ENCODE measurements around the gene GBP2. TPM values are rescaled to one million over a fixed set of nuclear protein-coding genes. Genes with fewer than 3 reads are reported as not detected.

Gene GBP2
- total RNA-seq, 1 experiment from 2014 or later, result 0.24 TPM

DNA sequence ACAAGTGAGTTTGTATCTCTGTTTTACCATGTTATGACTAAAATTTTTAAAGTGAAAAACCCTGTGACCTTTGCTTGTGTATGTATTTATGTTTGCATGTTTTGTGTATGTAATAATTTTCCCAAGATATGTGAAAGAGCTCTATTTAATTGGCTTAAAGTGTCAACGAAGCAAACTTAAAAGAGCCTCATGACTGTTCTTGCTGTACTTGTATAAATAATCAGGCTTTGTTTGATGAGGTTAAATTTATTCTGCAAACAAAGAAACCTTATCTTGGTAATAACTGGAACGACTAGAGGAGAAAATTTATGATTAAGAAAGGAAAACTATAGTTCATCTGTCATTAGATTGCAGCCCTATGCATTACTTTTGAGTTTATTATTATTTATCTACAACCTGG is 43.3 kb upstream of the GBP2 start:
- H3K4me1 Mint-ChIP-seq, result no peaks in the 10 kb centered on the region
- DNase-seq (ENCODE audit: low spot score), result no peak
- TF ChIP-seq, protein P1, sequence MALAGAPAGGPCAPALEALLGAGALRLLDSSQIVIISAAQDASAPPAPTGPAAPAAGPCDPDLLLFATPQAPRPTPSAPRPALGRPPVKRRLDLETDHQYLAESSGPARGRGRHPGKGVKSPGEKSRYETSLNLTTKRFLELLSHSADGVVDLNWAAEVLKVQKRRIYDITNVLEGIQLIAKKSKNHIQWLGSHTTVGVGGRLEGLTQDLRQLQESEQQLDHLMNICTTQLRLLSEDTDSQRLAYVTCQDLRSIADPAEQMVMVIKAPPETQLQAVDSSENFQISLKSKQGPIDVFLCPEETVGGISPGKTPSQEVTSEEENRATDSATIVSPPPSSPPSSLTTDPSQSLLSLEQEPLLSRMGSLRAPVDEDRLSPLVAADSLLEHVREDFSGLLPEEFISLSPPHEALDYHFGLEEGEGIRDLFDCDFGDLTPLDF (CRISPR knock-in tag; IDR thresholded peaks at IDR 0.05), result no peak
- TF ChIP-seq FOXK1 (CRISPR knock-in tag; IDR thresholded peaks at IDR 0.05) (no peak), ZNF263 (CRISPR knock-in tag; IDR thresholded peaks at IDR 0.05; ENCODE audit: low read depth) (no peak), ATF1 (CRISPR knock-in tag; IDR thresholded peaks at IDR 0.05) (no peak), ELF4 (CRISPR knock-in tag; IDR thresholded peaks at IDR 0.05; ENCODE audit: low read depth) (no peak), ESRRA (CRISPR knock-in tag; IDR thresholded peaks at IDR 0.05; ENCODE audit: borderline replicate concordance) (no peak), FOXJ3 (CRISPR knock-in tag; IDR thresholded peaks at IDR 0.05; ENCODE audit: borderline replicate concordance) (no peak), JUN (CRISPR knock-in tag; IDR thresholded peaks at IDR 0.05) (no peak), ZNF416 (CRISPR knock-in tag; IDR thresholded peaks at IDR 0.05) (no peak), ZNF219 (CRISPR knock-in tag; IDR thresholded peaks at IDR 0.05; ENCODE audit: borderline replicate concordance) (no peak), TEAD4 (CRISPR knock-in tag; IDR thresholded peaks at IDR 0.05) (no peak), JAZF1 (CRISPR knock-in tag; IDR thresholded peaks at IDR 0.05) (no peak), TCF7 (CRISPR knock-in tag; IDR thresholded peaks at IDR 0.05; ENCODE audit: low read depth) (no peak), EMX1 (CRISPR knock-in tag; IDR thresholded peaks at IDR 0.05) (no peak)
- TF ChIP-seq, protein P2, sequence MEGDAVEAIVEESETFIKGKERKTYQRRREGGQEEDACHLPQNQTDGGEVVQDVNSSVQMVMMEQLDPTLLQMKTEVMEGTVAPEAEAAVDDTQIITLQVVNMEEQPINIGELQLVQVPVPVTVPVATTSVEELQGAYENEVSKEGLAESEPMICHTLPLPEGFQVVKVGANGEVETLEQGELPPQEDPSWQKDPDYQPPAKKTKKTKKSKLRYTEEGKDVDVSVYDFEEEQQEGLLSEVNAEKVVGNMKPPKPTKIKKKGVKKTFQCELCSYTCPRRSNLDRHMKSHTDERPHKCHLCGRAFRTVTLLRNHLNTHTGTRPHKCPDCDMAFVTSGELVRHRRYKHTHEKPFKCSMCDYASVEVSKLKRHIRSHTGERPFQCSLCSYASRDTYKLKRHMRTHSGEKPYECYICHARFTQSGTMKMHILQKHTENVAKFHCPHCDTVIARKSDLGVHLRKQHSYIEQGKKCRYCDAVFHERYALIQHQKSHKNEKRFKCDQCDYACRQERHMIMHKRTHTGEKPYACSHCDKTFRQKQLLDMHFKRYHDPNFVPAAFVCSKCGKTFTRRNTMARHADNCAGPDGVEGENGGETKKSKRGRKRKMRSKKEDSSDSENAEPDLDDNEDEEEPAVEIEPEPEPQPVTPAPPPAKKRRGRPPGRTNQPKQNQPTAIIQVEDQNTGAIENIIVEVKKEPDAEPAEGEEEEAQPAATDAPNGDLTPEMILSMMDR (IDR thresholded peaks at IDR 0.05), result no peak
- TF ChIP-seq, protein P3, sequence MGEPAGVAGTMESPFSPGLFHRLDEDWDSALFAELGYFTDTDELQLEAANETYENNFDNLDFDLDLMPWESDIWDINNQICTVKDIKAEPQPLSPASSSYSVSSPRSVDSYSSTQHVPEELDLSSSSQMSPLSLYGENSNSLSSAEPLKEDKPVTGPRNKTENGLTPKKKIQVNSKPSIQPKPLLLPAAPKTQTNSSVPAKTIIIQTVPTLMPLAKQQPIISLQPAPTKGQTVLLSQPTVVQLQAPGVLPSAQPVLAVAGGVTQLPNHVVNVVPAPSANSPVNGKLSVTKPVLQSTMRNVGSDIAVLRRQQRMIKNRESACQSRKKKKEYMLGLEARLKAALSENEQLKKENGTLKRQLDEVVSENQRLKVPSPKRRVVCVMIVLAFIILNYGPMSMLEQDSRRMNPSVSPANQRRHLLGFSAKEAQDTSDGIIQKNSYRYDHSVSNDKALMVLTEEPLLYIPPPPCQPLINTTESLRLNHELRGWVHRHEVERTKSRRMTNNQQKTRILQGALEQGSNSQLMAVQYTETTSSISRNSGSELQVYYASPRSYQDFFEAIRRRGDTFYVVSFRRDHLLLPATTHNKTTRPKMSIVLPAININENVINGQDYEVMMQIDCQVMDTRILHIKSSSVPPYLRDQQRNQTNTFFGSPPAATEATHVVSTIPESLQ (CRISPR knock-in tag; IDR thresholded peaks at IDR 0.05), result no peak
- TF ChIP-seq, protein P4, sequence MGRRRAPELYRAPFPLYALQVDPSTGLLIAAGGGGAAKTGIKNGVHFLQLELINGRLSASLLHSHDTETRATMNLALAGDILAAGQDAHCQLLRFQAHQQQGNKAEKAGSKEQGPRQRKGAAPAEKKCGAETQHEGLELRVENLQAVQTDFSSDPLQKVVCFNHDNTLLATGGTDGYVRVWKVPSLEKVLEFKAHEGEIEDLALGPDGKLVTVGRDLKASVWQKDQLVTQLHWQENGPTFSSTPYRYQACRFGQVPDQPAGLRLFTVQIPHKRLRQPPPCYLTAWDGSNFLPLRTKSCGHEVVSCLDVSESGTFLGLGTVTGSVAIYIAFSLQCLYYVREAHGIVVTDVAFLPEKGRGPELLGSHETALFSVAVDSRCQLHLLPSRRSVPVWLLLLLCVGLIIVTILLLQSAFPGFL (CRISPR knock-in tag; IDR thresholded peaks at IDR 0.05; ENCODE audit: borderline replicate concordance), result no peak
- TF ChIP-seq, protein P5, sequence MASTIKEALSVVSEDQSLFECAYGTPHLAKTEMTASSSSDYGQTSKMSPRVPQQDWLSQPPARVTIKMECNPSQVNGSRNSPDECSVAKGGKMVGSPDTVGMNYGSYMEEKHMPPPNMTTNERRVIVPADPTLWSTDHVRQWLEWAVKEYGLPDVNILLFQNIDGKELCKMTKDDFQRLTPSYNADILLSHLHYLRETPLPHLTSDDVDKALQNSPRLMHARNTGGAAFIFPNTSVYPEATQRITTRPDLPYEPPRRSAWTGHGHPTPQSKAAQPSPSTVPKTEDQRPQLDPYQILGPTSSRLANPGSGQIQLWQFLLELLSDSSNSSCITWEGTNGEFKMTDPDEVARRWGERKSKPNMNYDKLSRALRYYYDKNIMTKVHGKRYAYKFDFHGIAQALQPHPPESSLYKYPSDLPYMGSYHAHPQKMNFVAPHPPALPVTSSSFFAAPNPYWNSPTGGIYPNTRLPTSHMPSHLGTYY (CRISPR knock-in tag; IDR thresholded peaks at IDR 0.05), result no peak
- TF ChIP-seq, protein P6, sequence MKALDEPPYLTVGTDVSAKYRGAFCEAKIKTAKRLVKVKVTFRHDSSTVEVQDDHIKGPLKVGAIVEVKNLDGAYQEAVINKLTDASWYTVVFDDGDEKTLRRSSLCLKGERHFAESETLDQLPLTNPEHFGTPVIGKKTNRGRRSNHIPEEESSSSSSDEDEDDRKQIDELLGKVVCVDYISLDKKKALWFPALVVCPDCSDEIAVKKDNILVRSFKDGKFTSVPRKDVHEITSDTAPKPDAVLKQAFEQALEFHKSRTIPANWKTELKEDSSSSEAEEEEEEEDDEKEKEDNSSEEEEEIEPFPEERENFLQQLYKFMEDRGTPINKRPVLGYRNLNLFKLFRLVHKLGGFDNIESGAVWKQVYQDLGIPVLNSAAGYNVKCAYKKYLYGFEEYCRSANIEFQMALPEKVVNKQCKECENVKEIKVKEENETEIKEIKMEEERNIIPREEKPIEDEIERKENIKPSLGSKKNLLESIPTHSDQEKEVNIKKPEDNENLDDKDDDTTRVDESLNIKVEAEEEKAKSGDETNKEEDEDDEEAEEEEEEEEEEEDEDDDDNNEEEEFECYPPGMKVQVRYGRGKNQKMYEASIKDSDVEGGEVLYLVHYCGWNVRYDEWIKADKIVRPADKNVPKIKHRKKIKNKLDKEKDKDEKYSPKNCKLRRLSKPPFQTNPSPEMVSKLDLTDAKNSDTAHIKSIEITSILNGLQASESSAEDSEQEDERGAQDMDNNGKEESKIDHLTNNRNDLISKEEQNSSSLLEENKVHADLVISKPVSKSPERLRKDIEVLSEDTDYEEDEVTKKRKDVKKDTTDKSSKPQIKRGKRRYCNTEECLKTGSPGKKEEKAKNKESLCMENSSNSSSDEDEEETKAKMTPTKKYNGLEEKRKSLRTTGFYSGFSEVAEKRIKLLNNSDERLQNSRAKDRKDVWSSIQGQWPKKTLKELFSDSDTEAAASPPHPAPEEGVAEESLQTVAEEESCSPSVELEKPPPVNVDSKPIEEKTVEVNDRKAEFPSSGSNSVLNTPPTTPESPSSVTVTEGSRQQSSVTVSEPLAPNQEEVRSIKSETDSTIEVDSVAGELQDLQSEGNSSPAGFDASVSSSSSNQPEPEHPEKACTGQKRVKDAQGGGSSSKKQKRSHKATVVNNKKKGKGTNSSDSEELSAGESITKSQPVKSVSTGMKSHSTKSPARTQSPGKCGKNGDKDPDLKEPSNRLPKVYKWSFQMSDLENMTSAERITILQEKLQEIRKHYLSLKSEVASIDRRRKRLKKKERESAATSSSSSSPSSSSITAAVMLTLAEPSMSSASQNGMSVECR (CRISPR knock-in tag; IDR thresholded peaks at IDR 0.05; ENCODE audit: borderline replicate concordance), result no peak
- TF ChIP-seq, protein P7, sequence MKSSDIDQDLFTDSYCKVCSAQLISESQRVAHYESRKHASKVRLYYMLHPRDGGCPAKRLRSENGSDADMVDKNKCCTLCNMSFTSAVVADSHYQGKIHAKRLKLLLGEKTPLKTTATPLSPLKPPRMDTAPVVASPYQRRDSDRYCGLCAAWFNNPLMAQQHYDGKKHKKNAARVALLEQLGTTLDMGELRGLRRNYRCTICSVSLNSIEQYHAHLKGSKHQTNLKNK (CRISPR knock-in tag; IDR thresholded peaks at IDR 0.05), result no peak
- H3K27me3 Mint-ChIP-seq (ENCODE audit: low read depth), result no peaks in the 10 kb centered on the region
- no peaks in the 10 kb centered on the region for H3K9me3 Mint-ChIP-seq
- H3K4me3 Mint-ChIP-seq, result no peak overlapping the region
- ChIA-PET CTCF (no interaction called here), POLR2A (no interaction called here)
- no peaks in the 10 kb centered on the region for H3K36me3 Mint-ChIP-seq
- ATAC-seq, result no peak
- no peak overlapping the region for H3K27ac Mint-ChIP-seq
